ENCODE results near the gene ZNF853.

GRCh38 chr7:6655636-6656385 lies 40.4 kb downstream of the ZNF853 start:
- TF ChIP-seq, protein P1, sequence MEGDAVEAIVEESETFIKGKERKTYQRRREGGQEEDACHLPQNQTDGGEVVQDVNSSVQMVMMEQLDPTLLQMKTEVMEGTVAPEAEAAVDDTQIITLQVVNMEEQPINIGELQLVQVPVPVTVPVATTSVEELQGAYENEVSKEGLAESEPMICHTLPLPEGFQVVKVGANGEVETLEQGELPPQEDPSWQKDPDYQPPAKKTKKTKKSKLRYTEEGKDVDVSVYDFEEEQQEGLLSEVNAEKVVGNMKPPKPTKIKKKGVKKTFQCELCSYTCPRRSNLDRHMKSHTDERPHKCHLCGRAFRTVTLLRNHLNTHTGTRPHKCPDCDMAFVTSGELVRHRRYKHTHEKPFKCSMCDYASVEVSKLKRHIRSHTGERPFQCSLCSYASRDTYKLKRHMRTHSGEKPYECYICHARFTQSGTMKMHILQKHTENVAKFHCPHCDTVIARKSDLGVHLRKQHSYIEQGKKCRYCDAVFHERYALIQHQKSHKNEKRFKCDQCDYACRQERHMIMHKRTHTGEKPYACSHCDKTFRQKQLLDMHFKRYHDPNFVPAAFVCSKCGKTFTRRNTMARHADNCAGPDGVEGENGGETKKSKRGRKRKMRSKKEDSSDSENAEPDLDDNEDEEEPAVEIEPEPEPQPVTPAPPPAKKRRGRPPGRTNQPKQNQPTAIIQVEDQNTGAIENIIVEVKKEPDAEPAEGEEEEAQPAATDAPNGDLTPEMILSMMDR (IDR thresholded peaks at IDR 0.05): no peak
- TF ChIP-seq TCF7L2 (IDR thresholded peaks at IDR 0.05; ENCODE audit: low read depth, low read length) (no peak), POLR2AphosphoS5 (IDR thresholded peaks at IDR 0.05; ENCODE audit: low read depth, low read length) (no peak), REST (IDR thresholded peaks at IDR 0.05; ENCODE audit: insufficient read depth in 1 of 2, low read depth in 2 of 2, low read length in 1 of 2) (no peak)
